ENCODE measurements around the gene LTBP1.
"Not testable (repeated sequence)": the region's sequence is repeated elsewhere in the genome, so short reads cannot be mapped to it uniquely, and the experiment has no call there.

LTBP1 gene

GRCh38 chr2:32918774-32919173 lies 28.0 kb upstream of the LTBP1 start:
- no peaks in the 10 kb centered on the region for H3K27me3 ChIP-seq (ENCODE audit: low read depth, low read length)
- no peak overlapping the region for H3K4me3 ChIP-seq (ENCODE audit: low read depth in 1 of 2, low read length in 2 of 2)
- H3K36me3 ChIP-seq (ENCODE audit: control insufficient read depth in 1 of 2, insufficient read depth in 2 of 2, low read length in 2 of 2), result no peaks in the 10 kb centered on the region
- no peaks in the 10 kb centered on the region for H3K4me1 ChIP-seq (ENCODE audit: control insufficient read depth in 1 of 2, insufficient read depth in 2 of 2, low read length in 2 of 2)
- H3K27ac ChIP-seq (ENCODE audit: low read length), result no peak overlapping the region
- no peaks in the 10 kb centered on the region for H3K9me3 ChIP-seq (ENCODE audit: control insufficient read depth in 1 of 2, low read length in 2 of 2)

- not testable (repeated sequence) for H3K9me3 ChIP-seq (ENCODE audit: control insufficient read depth in 1 of 2, low read length in 2 of 2); H3K4me1 ChIP-seq (ENCODE audit: control insufficient read depth in 1 of 2, insufficient read depth in 2 of 2, low read length in 2 of 2); H3K36me3 ChIP-seq (ENCODE audit: control insufficient read depth in 1 of 2, insufficient read depth in 2 of 2, low read length in 2 of 2); H3K27me3 ChIP-seq (ENCODE audit: low read depth, low read length); H3K27ac ChIP-seq (ENCODE audit: low read length); H3K4me3 ChIP-seq (ENCODE audit: low read depth in 1 of 2, low read length in 2 of 2)
Observed at GRCh38 chr2:32919901-32920300, 26.9 kb upstream of the LTBP1 start.

- not testable (repeated sequence) for H3K4me1 ChIP-seq (ENCODE audit: control insufficient read depth in 1 of 2, insufficient read depth in 2 of 2, low read length in 2 of 2); H3K4me3 ChIP-seq (ENCODE audit: low read depth in 1 of 2, low read length in 2 of 2); H3K9me3 ChIP-seq (ENCODE audit: control insufficient read depth in 1 of 2, low read length in 2 of 2); H3K27me3 ChIP-seq (ENCODE audit: low read depth, low read length); H3K27ac ChIP-seq (ENCODE audit: low read length); H3K36me3 ChIP-seq (ENCODE audit: control insufficient read depth in 1 of 2, insufficient read depth in 2 of 2, low read length in 2 of 2)
Observed at GRCh38 chr2:32921486-32921885, 25.3 kb upstream of the LTBP1 start.

GRCh38 chr2:32922501-32922900 lies 24.3 kb upstream of the LTBP1 start:
- no peaks in the 10 kb centered on the region for H3K9me3 ChIP-seq (ENCODE audit: control insufficient read depth in 1 of 2, low read length in 2 of 2)
- H3K4me3 ChIP-seq (ENCODE audit: low read depth in 1 of 2, low read length in 2 of 2), result no peak overlapping the region
- H3K36me3 ChIP-seq (ENCODE audit: control insufficient read depth in 1 of 2, insufficient read depth in 2 of 2, low read length in 2 of 2), result no peaks in the 10 kb centered on the region
- H3K27ac ChIP-seq (ENCODE audit: low read length), result no peak overlapping the region
- H3K4me1 ChIP-seq (ENCODE audit: control insufficient read depth in 1 of 2, insufficient read depth in 2 of 2, low read length in 2 of 2), result no peaks in the 10 kb centered on the region
- H3K27me3 ChIP-seq (ENCODE audit: low read depth, low read length), result no peaks in the 10 kb centered on the region

- Histone ChIP-seq H3K9me3 (ENCODE audit: control insufficient read depth in 1 of 2, low read length in 2 of 2) (no peaks in the 10 kb centered on the region), H3K27me3 (ENCODE audit: low read depth, low read length) (no peaks in the 10 kb centered on the region), H3K4me3 (ENCODE audit: low read depth in 1 of 2, low read length in 2 of 2) (no peak overlapping the region), H3K4me1 (ENCODE audit: control insufficient read depth in 1 of 2, insufficient read depth in 2 of 2, low read length in 2 of 2) (no peaks in the 10 kb centered on the region), H3K36me3 (ENCODE audit: control insufficient read depth in 1 of 2, insufficient read depth in 2 of 2, low read length in 2 of 2) (no peaks in the 10 kb centered on the region), H3K27ac (ENCODE audit: low read length) (no peak overlapping the region)
Observed at GRCh38 chr2:32923109-32923508, 23.6 kb upstream of the LTBP1 start.

GRCh38 chr2:32925283-32925815 lies 21.4 kb upstream of the LTBP1 start:
- no peaks in the 10 kb centered on the region for H3K9me3 ChIP-seq (ENCODE audit: control insufficient read depth in 1 of 2, low read length in 2 of 2)
- no peak overlapping the region for H3K4me3 ChIP-seq (ENCODE audit: low read depth in 1 of 2, low read length in 2 of 2)
- no peaks in the 10 kb centered on the region for H3K36me3 ChIP-seq (ENCODE audit: control insufficient read depth in 1 of 2, insufficient read depth in 2 of 2, low read length in 2 of 2)
- no peak overlapping the region for H3K27ac ChIP-seq (ENCODE audit: low read length)
- H3K4me1 ChIP-seq (ENCODE audit: control insufficient read depth in 1 of 2, insufficient read depth in 2 of 2, low read length in 2 of 2), result no peaks in the 10 kb centered on the region
- no peaks in the 10 kb centered on the region for H3K27me3 ChIP-seq (ENCODE audit: low read depth, low read length)

- H3K4me1 ChIP-seq (ENCODE audit: control insufficient read depth in 1 of 2, insufficient read depth in 2 of 2, low read length in 2 of 2), result no peaks in the 10 kb centered on the region
- H3K27ac ChIP-seq (ENCODE audit: low read length), result no peak overlapping the region
- H3K36me3 ChIP-seq (ENCODE audit: control insufficient read depth in 1 of 2, insufficient read depth in 2 of 2, low read length in 2 of 2), result no peaks in the 10 kb centered on the region
- H3K27me3 ChIP-seq (ENCODE audit: low read depth, low read length), result no peaks in the 10 kb centered on the region
- no peaks in the 10 kb centered on the region for H3K9me3 ChIP-seq (ENCODE audit: control insufficient read depth in 1 of 2, low read length in 2 of 2)
- H3K4me3 ChIP-seq (ENCODE audit: low read depth in 1 of 2, low read length in 2 of 2), result no peak overlapping the region
Observed at GRCh38 chr2:32925976-32926707, 20.6 kb upstream of the LTBP1 start.

GRCh38 chr2:32926708-32927084 lies 20.1 kb upstream of the LTBP1 start:
- H3K4me1 ChIP-seq (ENCODE audit: control insufficient read depth in 1 of 2, insufficient read depth in 2 of 2, low read length in 2 of 2), result no peaks in the 10 kb centered on the region
- peaks cover under 1% of the 10 kb centered on the region for H3K27me3 ChIP-seq (ENCODE audit: low read depth, low read length)
- H3K27ac ChIP-seq (ENCODE audit: low read length), result no peak overlapping the region
- H3K36me3 ChIP-seq (ENCODE audit: control insufficient read depth in 1 of 2, insufficient read depth in 2 of 2, low read length in 2 of 2), result no peaks in the 10 kb centered on the region
- no peaks in the 10 kb centered on the region for H3K9me3 ChIP-seq (ENCODE audit: control insufficient read depth in 1 of 2, low read length in 2 of 2)
- no peak overlapping the region for H3K4me3 ChIP-seq (ENCODE audit: low read depth in 1 of 2, low read length in 2 of 2)

- no peaks in the 10 kb centered on the region for H3K36me3 ChIP-seq (ENCODE audit: control insufficient read depth in 1 of 2, insufficient read depth in 2 of 2, low read length in 2 of 2)
- no peak overlapping the region for H3K4me3 ChIP-seq (ENCODE audit: low read depth in 1 of 2, low read length in 2 of 2)
- no peaks in the 10 kb centered on the region for H3K4me1 ChIP-seq (ENCODE audit: control insufficient read depth in 1 of 2, insufficient read depth in 2 of 2, low read length in 2 of 2)
- no peak overlapping the region for H3K27ac ChIP-seq (ENCODE audit: low read length)
- peaks cover 5% of the 10 kb centered on the region for H3K27me3 ChIP-seq (ENCODE audit: low read depth, low read length)
- H3K9me3 ChIP-seq (ENCODE audit: control insufficient read depth in 1 of 2, low read length in 2 of 2), result no peaks in the 10 kb centered on the region
Observed at GRCh38 chr2:32930436-32930835, 16.3 kb upstream of the LTBP1 start.

GRCh38 chr2:32931519-32931918 lies 15.2 kb upstream of the LTBP1 start:
- H3K27me3 ChIP-seq (ENCODE audit: low read depth, low read length), result peaks cover 5% of the 10 kb centered on the region
- H3K36me3 ChIP-seq (ENCODE audit: control insufficient read depth in 1 of 2, insufficient read depth in 2 of 2, low read length in 2 of 2), result no peaks in the 10 kb centered on the region
- H3K4me1 ChIP-seq (ENCODE audit: control insufficient read depth in 1 of 2, insufficient read depth in 2 of 2, low read length in 2 of 2), result no peaks in the 10 kb centered on the region
- no peaks in the 10 kb centered on the region for H3K9me3 ChIP-seq (ENCODE audit: control insufficient read depth in 1 of 2, low read length in 2 of 2)
- H3K4me3 ChIP-seq (ENCODE audit: low read depth in 1 of 2, low read length in 2 of 2), result no peak overlapping the region
- H3K27ac ChIP-seq (ENCODE audit: low read length), result no peak overlapping the region

- Histone ChIP-seq H3K27me3 (ENCODE audit: low read depth, low read length) (peaks cover 5% of the 10 kb centered on the region), H3K27ac (ENCODE audit: low read length) (no peak overlapping the region), H3K4me1 (ENCODE audit: control insufficient read depth in 1 of 2, insufficient read depth in 2 of 2, low read length in 2 of 2) (no peaks in the 10 kb centered on the region), H3K9me3 (ENCODE audit: control insufficient read depth in 1 of 2, low read length in 2 of 2) (no peaks in the 10 kb centered on the region), H3K36me3 (ENCODE audit: control insufficient read depth in 1 of 2, insufficient read depth in 2 of 2, low read length in 2 of 2) (no peaks in the 10 kb centered on the region), H3K4me3 (ENCODE audit: low read depth in 1 of 2, low read length in 2 of 2) (no peak overlapping the region)
Observed at GRCh38 chr2:32931945-32932709, 14.6 kb upstream of the LTBP1 start.
